Testis (tissue), 2 donors: ENCODE measurements around the gene PAPOLG.

Experiments used
- POLR2A ChIP-seq: fragments of 450-650 bp; IDR thresholded peaks from one replicate; pipeline ENCODE4 v1.6.1; 2017; ENCODE audit warnings: antibody characterized with exemption, mild to moderate bottlenecking, moderate library complexity
- TF ChIP-seq, protein P1 (sequence below), 3 experiments: fragments of 450-650 bp in 2 of 3; fragments of 200-600 bp in 1 of 3; sonication (generic) in 1 of 3; IDR thresholded peaks; one replicate each; pipeline ENCODE4 v1.5.1; 2016 to 2019; ENCODE audit warnings: antibody characterized with exemption in 3 of 3, mild to moderate bottlenecking in 2 of 3, moderate library complexity in 1 of 3

DNA sequence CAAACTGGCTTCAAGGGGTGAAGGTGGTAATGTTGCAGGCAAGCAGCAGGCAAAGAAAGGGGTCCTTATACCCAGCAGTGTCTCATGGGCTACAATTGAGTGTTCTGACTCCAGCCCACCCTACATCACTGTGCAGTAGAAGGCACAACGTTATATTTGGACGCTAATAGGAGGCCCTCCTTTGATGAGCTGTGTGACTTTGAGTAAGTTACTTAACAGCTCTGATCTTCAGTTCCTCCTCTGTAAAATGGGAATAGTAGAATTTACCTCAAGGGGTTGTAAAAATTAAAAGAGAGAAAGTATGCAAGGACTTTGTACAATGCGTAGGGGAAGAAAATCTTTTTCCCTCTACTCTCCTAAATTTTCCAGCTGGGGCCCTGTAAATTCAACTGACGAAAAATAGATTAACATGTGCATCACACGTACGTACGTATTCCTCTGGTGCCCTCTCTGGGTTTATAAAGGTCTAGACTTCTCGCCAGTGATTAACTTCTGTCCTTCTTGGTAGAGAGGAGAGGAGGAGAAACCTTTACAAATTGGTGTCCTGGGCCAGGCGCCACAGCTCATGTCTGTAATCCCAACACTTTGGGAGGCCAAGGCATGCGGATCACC, 67.7 kb downstream of the PAPOLG start:
- TF ChIP-seq, protein P1, sequence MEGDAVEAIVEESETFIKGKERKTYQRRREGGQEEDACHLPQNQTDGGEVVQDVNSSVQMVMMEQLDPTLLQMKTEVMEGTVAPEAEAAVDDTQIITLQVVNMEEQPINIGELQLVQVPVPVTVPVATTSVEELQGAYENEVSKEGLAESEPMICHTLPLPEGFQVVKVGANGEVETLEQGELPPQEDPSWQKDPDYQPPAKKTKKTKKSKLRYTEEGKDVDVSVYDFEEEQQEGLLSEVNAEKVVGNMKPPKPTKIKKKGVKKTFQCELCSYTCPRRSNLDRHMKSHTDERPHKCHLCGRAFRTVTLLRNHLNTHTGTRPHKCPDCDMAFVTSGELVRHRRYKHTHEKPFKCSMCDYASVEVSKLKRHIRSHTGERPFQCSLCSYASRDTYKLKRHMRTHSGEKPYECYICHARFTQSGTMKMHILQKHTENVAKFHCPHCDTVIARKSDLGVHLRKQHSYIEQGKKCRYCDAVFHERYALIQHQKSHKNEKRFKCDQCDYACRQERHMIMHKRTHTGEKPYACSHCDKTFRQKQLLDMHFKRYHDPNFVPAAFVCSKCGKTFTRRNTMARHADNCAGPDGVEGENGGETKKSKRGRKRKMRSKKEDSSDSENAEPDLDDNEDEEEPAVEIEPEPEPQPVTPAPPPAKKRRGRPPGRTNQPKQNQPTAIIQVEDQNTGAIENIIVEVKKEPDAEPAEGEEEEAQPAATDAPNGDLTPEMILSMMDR (IDR thresholded peaks at IDR 0.05) = no peak
- no peak for TF ChIP-seq POLR2A
